ENCODE measurements around the gene DOCK2.
"Not testable (repeated sequence)": the region's sequence is repeated elsewhere in the genome, so short reads cannot be mapped to it uniquely, and the experiment has no call there.

The DOCK2 gene

GRCh38 chr5:169756071-169756765 lies 119.1 kb downstream of the DOCK2 start:
- no peak for DNase-seq (ENCODE audit: low spot score)

- no peak for DNase-seq (ENCODE audit: low spot score)
Measured at GRCh38 chr5:169757016-169757415, 119.9 kb downstream of the DOCK2 start.

- DNase-seq (ENCODE audit: low spot score): no peak
Measured at GRCh38 chr5:169758886-169759285, 121.8 kb downstream of the DOCK2 start.

- no peak for DNase-seq (ENCODE audit: low spot score)
Measured at GRCh38 chr5:169760229-169760628, 123.2 kb downstream of the DOCK2 start.

GRCh38 chr5:169762338-169763095 lies 125.4 kb downstream of the DOCK2 start:
- DNase-seq (ENCODE audit: low spot score): no peak

- no peak for DNase-seq (ENCODE audit: low spot score)
Measured at GRCh38 chr5:169763376-169764017, 126.4 kb downstream of the DOCK2 start.

- no peak for DNase-seq (ENCODE audit: low spot score)
Measured at GRCh38 chr5:169764018-169764378, 126.9 kb downstream of the DOCK2 start.

- DNase-seq (ENCODE audit: low spot score): no peak
Measured at GRCh38 chr5:169765176-169765996, 128.3 kb downstream of the DOCK2 start.

- DNase-seq (ENCODE audit: low spot score): not testable (repeated sequence)
Measured at GRCh38 chr5:169766943-169767342, 129.9 kb downstream of the DOCK2 start.

GRCh38 chr5:169767938-169768337 lies 130.9 kb downstream of the DOCK2 start:
- DNase-seq (ENCODE audit: low spot score): no peak

GRCh38 chr5:169768416-169768815 lies 131.3 kb downstream of the DOCK2 start:
- DNase-seq (ENCODE audit: low spot score): no peak

GRCh38 chr5:169770109-169770508 lies 133.0 kb downstream of the DOCK2 start:
- no peak for DNase-seq (ENCODE audit: low spot score)

GRCh38 chr5:169772256-169772655 lies 135.2 kb downstream of the DOCK2 start:
- DNase-seq (ENCODE audit: low spot score): no peak

GRCh38 chr5:169772688-169773087 lies 135.6 kb downstream of the DOCK2 start:
- DNase-seq (ENCODE audit: low spot score): no peak

- no peak for DNase-seq (ENCODE audit: low spot score)
Measured at GRCh38 chr5:169777159-169777558, 140.1 kb downstream of the DOCK2 start.

GRCh38 chr5:169778622-169779596 lies 141.8 kb downstream of the DOCK2 start:
- DNase-seq (ENCODE audit: low spot score): no peak

- no peak for DNase-seq (ENCODE audit: low spot score)
Measured at GRCh38 chr5:169781420-169782345, 144.6 kb downstream of the DOCK2 start.

- no peak for DNase-seq (ENCODE audit: low spot score)
Measured at GRCh38 chr5:169785771-169786618, 148.9 kb downstream of the DOCK2 start.

- DNase-seq (ENCODE audit: low spot score): no peak
Measured at GRCh38 chr5:169788168-169788567, 151.1 kb downstream of the DOCK2 start.
